Loucy (cell line): ENCODE measurements around the gene MN1.

Source experiments
- EZH2phosphoT487 ChIP-seq: fragments of 200-600 bp; IDR thresholded peaks from 2 replicates; pipeline ENCODE4 v1.6.1; 2018; ENCODE audit warnings: antibody characterized with exemption, mild to moderate bottlenecking, moderate library complexity, borderline replicate concordance
- TF ChIP-seq, protein P1 (sequence below): fragments of 200-600 bp; sonication (generic); conservative IDR thresholded peaks from 2 replicates; pipeline ENCODE4 v1.5.1; 2014; ENCODE audit warnings: mild to moderate bottlenecking, antibody characterized with exemption, low read length

DNA sequence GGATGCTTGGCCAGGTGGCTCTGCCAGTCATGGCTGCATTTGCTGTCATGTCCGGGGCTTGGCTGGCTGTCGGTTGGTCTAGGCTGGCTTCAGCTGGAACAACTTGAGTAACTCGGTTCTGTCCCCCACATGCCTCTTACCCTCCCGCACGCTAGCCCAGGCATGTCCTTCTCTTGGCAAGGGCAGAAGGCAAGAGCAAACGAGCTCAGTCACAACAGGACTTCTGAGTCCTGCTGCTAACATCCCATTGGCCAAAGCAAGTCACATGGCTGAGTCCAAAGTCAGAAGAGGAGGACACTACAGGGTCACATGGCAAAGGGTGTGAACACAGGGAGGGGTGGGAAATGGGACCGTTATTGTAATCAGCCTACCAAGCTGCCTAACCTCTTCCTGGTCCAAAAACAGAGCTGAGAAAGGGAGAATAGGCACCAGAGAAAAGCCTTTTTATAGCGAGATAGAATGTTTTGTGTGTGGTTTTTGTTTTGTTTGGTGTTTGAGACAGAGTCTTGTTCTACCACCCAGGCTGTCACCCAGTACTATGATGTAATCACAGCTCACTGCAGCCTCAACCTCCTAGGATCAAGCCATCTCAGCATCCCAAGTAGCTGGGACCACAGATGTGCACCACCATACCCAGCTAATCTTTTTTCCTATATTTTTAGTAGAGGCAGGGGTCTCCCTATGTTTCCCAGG is 81.9 kb downstream of the MN1 start:
- TF ChIP-seq, protein P1, sequence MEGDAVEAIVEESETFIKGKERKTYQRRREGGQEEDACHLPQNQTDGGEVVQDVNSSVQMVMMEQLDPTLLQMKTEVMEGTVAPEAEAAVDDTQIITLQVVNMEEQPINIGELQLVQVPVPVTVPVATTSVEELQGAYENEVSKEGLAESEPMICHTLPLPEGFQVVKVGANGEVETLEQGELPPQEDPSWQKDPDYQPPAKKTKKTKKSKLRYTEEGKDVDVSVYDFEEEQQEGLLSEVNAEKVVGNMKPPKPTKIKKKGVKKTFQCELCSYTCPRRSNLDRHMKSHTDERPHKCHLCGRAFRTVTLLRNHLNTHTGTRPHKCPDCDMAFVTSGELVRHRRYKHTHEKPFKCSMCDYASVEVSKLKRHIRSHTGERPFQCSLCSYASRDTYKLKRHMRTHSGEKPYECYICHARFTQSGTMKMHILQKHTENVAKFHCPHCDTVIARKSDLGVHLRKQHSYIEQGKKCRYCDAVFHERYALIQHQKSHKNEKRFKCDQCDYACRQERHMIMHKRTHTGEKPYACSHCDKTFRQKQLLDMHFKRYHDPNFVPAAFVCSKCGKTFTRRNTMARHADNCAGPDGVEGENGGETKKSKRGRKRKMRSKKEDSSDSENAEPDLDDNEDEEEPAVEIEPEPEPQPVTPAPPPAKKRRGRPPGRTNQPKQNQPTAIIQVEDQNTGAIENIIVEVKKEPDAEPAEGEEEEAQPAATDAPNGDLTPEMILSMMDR: no peak
- TF ChIP-seq EZH2phosphoT487: no peak
